Measurements from ENCODE around the gene SUMF2. TPM values are rescaled to one million over a fixed set of nuclear protein-coding genes. Genes with fewer than 3 reads are reported as not detected.

The SUMF2 gene
- total and polyA plus RNA-seq, 2 of the 13 experiments (the other 11 are each of a cell fraction or from before 2014, with no cell fraction given) = 48.9 to 54.4 TPM

GRCh38 chr7:56051339-56052191, 12.5 kb upstream of the SUMF2 start, which contains the start of the genes CCT6A and PSPH:
TSS of gene CCT6A (plus strand) at chr7:56051765. CDS start at chr7:56051849, 84 bp downstream.
TSS of gene PSPH (minus strand) at chr7:56051444. CDS start at chr7:56021212, 30,232 bp downstream.
- intact Hi-C loops (cut with micrococcal nuclease; ENCODE audit: unreplicated experiment) = loop anchor here (1.0 kb wide), 2 partner anchors 11 to 17 kb away; no protein-coding TSS in a partner anchor
- TF ChIP-seq ZNF431 (CRISPR knock-in tag; IDR thresholded peaks at IDR 0.05; ENCODE audit: borderline replicate concordance, low read depth) = no peak
- TF ChIP-seq IRF9 (CRISPR knock-in tag; IDR thresholded peaks at IDR 0.05; ENCODE audit: borderline replicate concordance) = peak; percentile 62; the same call in 1 of the 2 replicates
- TF ChIP-seq HNF1A (IDR thresholded peaks at IDR 0.05; ENCODE audit: low read depth) = no peak
- peak; percentile 59; the same call in 1 of the 2 replicates for TF ChIP-seq HNF1A (CRISPR knock-in tag; IDR thresholded peaks at IDR 0.05; ENCODE audit: borderline replicate concordance)
- 0 out of 2 replicates have a peak, but pooled peaks have one; percentile 20 for TF ChIP-seq ZNF644 (CRISPR knock-in tag; IDR thresholded peaks at IDR 0.05; ENCODE audit: low read depth)
- no peak; the same call in 1 of the 2 replicates for TF ChIP-seq ZNF549 (CRISPR knock-in tag; IDR thresholded peaks at IDR 0.05)
- no peak for TF ChIP-seq TCF7 (IDR thresholded peaks at IDR 0.05; ENCODE audit: low read depth)
- peak in 1 of 2 experiments; percentile 73; a peak in 2 of 4 replicates for TF ChIP-seq KLF16 (CRISPR knock-in tag; IDR thresholded peaks at IDR 0.05)
- TF ChIP-seq PPARG (CRISPR knock-in tag; conservative IDR thresholded peaks at IDR 0.05) = no peak
- TF ChIP-seq ZNF816 (CRISPR knock-in tag; IDR thresholded peaks at IDR 0.05; ENCODE audit: borderline replicate concordance) = no peak; the same call in 1 of the 2 replicates
- TF ChIP-seq POGZ (CRISPR knock-in tag; IDR thresholded peaks at IDR 0.05) = peak; percentile 95
- peak; percentile 2; the same call in 1 of the 2 replicates for TF ChIP-seq STAG1 (CRISPR knock-in tag; IDR thresholded peaks at IDR 0.05)
- 0 out of 2 replicates have a peak, but pooled peaks have one; percentile 6 for TF ChIP-seq ZBTB34 (CRISPR knock-in tag; IDR thresholded peaks at IDR 0.05)
- peak; percentile 84 for TF ChIP-seq NFKB2 (CRISPR knock-in tag; IDR thresholded peaks at IDR 0.05; ENCODE audit: borderline replicate concordance)
- no peak for TF ChIP-seq PRMT3 (CRISPR knock-in tag; IDR thresholded peaks at IDR 0.05; ENCODE audit: borderline replicate concordance, low read depth)

More at GRCh38 chr7:56051339-56052191, 12.5 kb upstream of the SUMF2 start, which contains the start of the genes CCT6A and PSPH:
- no TSS peak for BruUV-seq (replicated peaks)
- Histone ChIP-seq H3K36me3 (replicated peaks in 1 of 2; ENCODE audit: control insufficient read depth in 1 of 2, insufficient read depth in 2 of 2, low read length in 2 of 2) (peaks cover 2 to 27% of the 10 kb centered on the region in 2 experiments; a peak in 4 of 5 replicates), H3K4me1 (ENCODE audit: insufficient read depth, low read length) (peaks cover 79% of the 10 kb centered on the region), H3K79me2 (ENCODE audit: insufficient read depth, low read length) (peaks cover 60% of the 10 kb centered on the region), H3K27ac (ENCODE audit: extremely low read length, insufficient read depth, low read length) (peak within 1 kb of the TSS; percentile 87), H4K20me1 (ENCODE audit: insufficient read depth, low read length) (no peaks in the 10 kb centered on the region; the same call in none of the 2 replicates), H3K9me3 (ENCODE audit: low read length) (no peaks in the 10 kb centered on the region), H3K4me3 (replicated peaks in 1 of 3; ENCODE audit: insufficient read depth in 1 of 3, low read depth in 2 of 3, low read length in 3 of 3) (peak within 1 kb of the TSS; percentile 81 to 98 (median 91)), H3K4me2 (ENCODE audit: low read depth, low read length) (peak within 1 kb of the TSS; percentile 78), H3K27me3 (ENCODE audit: control insufficient read depth in 1 of 2, insufficient read depth in 2 of 2, low read length in 2 of 2) (no peaks in the 10 kb centered on the region; a peak in 1 of 5 replicates), H2AFZ (ENCODE audit: low read length) (no peak within 1 kb of the TSS), H3K9ac (ENCODE audit: insufficient read depth, low read depth, low read length) (peak within 1 kb of the TSS; percentile 92)
- CTCF ChIA-PET (ENCODE audit: low intra/inter-chr PET ratio, low total read pairs) = no interaction called here
- POLR2A ChIA-PET = interaction anchor here (0.7 to 4.1 kb wide), 22 partner anchors 8 to 863 kb away, joined by 3 to 144 read pairs (median 6); partner anchors contain the start of genes CHCHD2, NIPSNAP2 and SUMF2
- WGBS (ENCODE audit: low lambda C conversion rate) = 1% methylated on average over 14 of the region's 97 CpGs
- in situ Hi-C loops (cut with HindIII; ENCODE audit: extremely low pct_ligation_motif_present, low pct_unique_long_range_greater_than_20kb) = no loop called here
- DNase-seq (ENCODE audit: low spot score) (peak; percentile 96), ATAC-seq (peak; percentile 94), FAIRE-seq (peak; percentile 76)

Measured in HepG2 (cell line).